SK-N-SH (cell line): ENCODE data around the gene ETAA1. TPM values are rescaled to one million over a fixed set of nuclear protein-coding genes. Genes with fewer than 3 reads are reported as not detected.

Source experiments
- CTCF ChIA-PET: fragments of 300-600, 350-600 bp; formaldehyde crosslinking; extraction: SDS; loops from one replicate; lab custom pipeline; 2021; lab: Yijun Ruan, JAX
- POLR2A ChIA-PET: fragments of 350-600 bp; sonication (Branson Sonifier 250); formaldehyde crosslinking; extraction: SDS; loops from one replicate; lab custom pipeline; 2020; ENCODE audit warnings: antibody characterized with exemption, inconsistent platforms; lab: Yijun Ruan, JAX
- DNase-seq: peaks from one replicate; pipeline ENCODE4 v3.0.0; 2012
- H2AFZ ChIP-seq: fragments of 200-600 bp; sonication (generic); 2 replicates; pipeline ENCODE4 v1.8.1; 2016; ENCODE audit warnings: antibody characterized with exemption, mild to moderate bottlenecking, low read depth
- H3F3A ChIP-seq: fragments of 200-600 bp; sonication (generic); replicated peaks from 2 replicates; pipeline ENCODE3; 2016; ENCODE audit warnings: antibody characterized with exemption, mild to moderate bottlenecking; ENCODE audit not compliant: insufficient read depth
- H3K27ac ChIP-seq, 2 experiments: fragments of 200-500 bp in 1 of 2; fragments of 200-600 bp in 1 of 2; sonication (Bioruptor generic) in 1 of 2; sonication (generic), shearing (Covaris generic) in 1 of 2; 2 replicates each; pipeline versions ENCODE4 v1.5.1 to v1.6.1; 2014 to 2016; ENCODE audit warnings: low read depth in 2 of 2, inconsistent platforms in 1 of 2, low read length in 1 of 2, mild to moderate bottlenecking in 1 of 2, mixed read lengths in 1 of 2
- H3K27me3 ChIP-seq: fragments of 200-600 bp; sonication (generic), shearing (Covaris generic); 2 replicates; pipeline ENCODE4 v1.6.1; 2016; ENCODE audit warnings: mixed run types; ENCODE audit not compliant: insufficient read depth
- H3K36me3 ChIP-seq, 2 experiments: fragments of 200-500 bp in 1 of 2; fragments of 200-600 bp in 1 of 2; sonication (Bioruptor generic) in 1 of 2; sonication (generic) in 1 of 2; replicated peaks in 1 of 2; 2 replicates each; pipeline versions ENCODE3 to v1.5.1; 2014 to 2016; ENCODE audit warnings: low read length in 1 of 2, mild to moderate bottlenecking in 1 of 2; ENCODE audit not compliant: insufficient read depth in 2 of 2, control insufficient read depth in 1 of 2
- H3K4me1 ChIP-seq, 2 experiments: fragments of 200-500 bp in 1 of 2; fragments of 200-600 bp in 1 of 2; sonication (Bioruptor generic) in 1 of 2; sonication (generic), shearing (Covaris generic) in 1 of 2; 2 replicates each; pipeline versions ENCODE4 v1.5.1 to v1.6.1; 2014 to 2016; ENCODE audit warnings: low read depth in 1 of 2, low read length in 1 of 2, mixed run types in 1 of 2; ENCODE audit not compliant: insufficient read depth in 2 of 2, control insufficient read depth in 1 of 2
- H3K4me2 ChIP-seq: fragments of 200-600 bp; sonication (generic), shearing (Covaris generic); 2 replicates; pipeline ENCODE4 v1.6.1; 2017; ENCODE audit warnings: mixed run types
- H3K4me3 ChIP-seq, 2 experiments: fragments of 200-500 bp in 1 of 2; fragments of 200-600 bp in 1 of 2; sonication (Bioruptor generic) in 1 of 2; sonication (generic), shearing (Covaris generic) in 1 of 2; 2 replicates each; pipeline versions ENCODE4 v1.5.1 to v1.8.1; 2014 to 2016; ENCODE audit warnings: low read depth in 2 of 2, inconsistent platforms in 1 of 2, low read length in 1 of 2, mild to moderate bottlenecking in 1 of 2, mixed read lengths in 1 of 2, moderate library complexity in 1 of 2
- H3K79me2 ChIP-seq: fragments of 200-600 bp; sonication (generic); 2 replicates; pipeline ENCODE4 v1.8.1; 2017; ENCODE audit warnings: mild to moderate bottlenecking; ENCODE audit not compliant: insufficient read depth
- H3K9ac ChIP-seq: fragments of 200-600 bp; sonication (generic); 2 replicates; pipeline ENCODE4 v1.6.1; 2017; ENCODE audit warnings: mixed run types
- H3K9me2 ChIP-seq: fragments of 200-600 bp; sonication (generic); 2 replicates; pipeline ENCODE4 v1.6.1; 2017; ENCODE audit warnings: mixed run types
- H3K9me3 ChIP-seq: fragments of 200-600 bp; sonication (generic); 2 replicates; pipeline ENCODE4 v1.6.1; 2017; ENCODE audit warnings: mixed run types, mild to moderate bottlenecking, moderate library complexity
- H4K20me1 ChIP-seq: fragments of 200-600 bp; sonication (generic); 2 replicates; pipeline ENCODE4 v1.6.1; 2017; ENCODE audit warnings: mild to moderate bottlenecking, mixed run types; ENCODE audit not compliant: insufficient read depth
- EP300 ChIP-seq, 2 experiments: IDR thresholded peaks; 2 replicates each; pipeline versions ENCODE4 v1.4.0 to v1.6.1; 2012; ENCODE audit warnings: borderline replicate concordance in 1 of 2, low read depth in 1 of 2, low read length in 1 of 2
- FOXJ3 ChIP-seq: sonication (generic); formaldehyde crosslinking; IDR thresholded peaks from 2 replicates; pipeline ENCODE4 v1.5.1; 2020; ENCODE audit warnings: mild to moderate bottlenecking, missing genetic modification reagents
- GABPA ChIP-seq: IDR thresholded peaks from 2 replicates; pipeline ENCODE4 v1.4.0; 2012; ENCODE audit warnings: low read depth, mild to moderate bottlenecking
- GATA2 ChIP-seq: sonication (generic); formaldehyde crosslinking; IDR thresholded peaks from 2 replicates; pipeline ENCODE4 v1.5.0; 2020; ENCODE audit warnings: mild to moderate bottlenecking, missing genetic modification reagents
- IRF3 ChIP-seq: fragments of 150-350 bp; IDR thresholded peaks from 2 replicates; pipeline ENCODE4 v1.6.1; 2016; ENCODE audit warnings: mild to moderate bottlenecking, low read depth, low read length
- POLR2AphosphoS5 ChIP-seq: IDR thresholded peaks from 2 replicates; pipeline ENCODE4 v1.6.1; 2012; ENCODE audit warnings: low read depth, low read length
- RCOR1 ChIP-seq: fragments of 150-350 bp; IDR thresholded peaks from 2 replicates; pipeline ENCODE4 v1.6.1; 2017; ENCODE audit warnings: antibody characterized with exemption, low read length
- RFX5 ChIP-seq: IDR thresholded peaks from 2 replicates; pipeline ENCODE4 v1.6.1; 2012; ENCODE audit warnings: mild to moderate bottlenecking, improper control_type of control experiment, low read length
- RXRA ChIP-seq: IDR thresholded peaks from 2 replicates; pipeline ENCODE4 v1.4.0; 2012; ENCODE audit warnings: low read depth, mild to moderate bottlenecking, borderline replicate concordance
- SMC3 ChIP-seq: IDR thresholded peaks from 2 replicates; pipeline ENCODE4 v1.6.1; 2012; ENCODE audit warnings: low read depth, low read length, improper control_type of control experiment
- USF1 ChIP-seq: IDR thresholded peaks from 2 replicates; pipeline ENCODE4 v1.4.0; 2012; ENCODE audit warnings: low read depth, borderline replicate concordance
- YY1 ChIP-seq: IDR thresholded peaks from 2 replicates; pipeline ENCODE4 v1.4.0; 2012; ENCODE audit warnings: low read depth, mild to moderate bottlenecking
- WGBS: methylation state at CpG from one replicate; pipeline ENCODE4 v1.1.6; 2017; ENCODE audit warnings: low lambda C conversion rate; 5-methylcytosine and 5-hydroxymethylcytosine counted together
- polyA plus RNA-seq, 3 experiments: library from polyadenylated mRNA; depleted of rRNA; stranded (reverse); fragments of >200 nt; gene quantifications; 2 replicates each; pipeline ENCODE4 v1.2.3, GENCODE V29; 2012
- TF ChIP-seq, protein P1 (sequence below): fragments of 150-350 bp; IDR thresholded peaks from 2 replicates; pipeline ENCODE4 v1.6.1; 2017; ENCODE audit warnings: antibody characterized with exemption, low read length, low read depth, borderline replicate concordance

The ETAA1 gene
- polyA plus RNA-seq, 1 of the 3 experiments (the other 2 are of a cell fraction) = 6.8 TPM

GRCh38 chr2:67384123-67384822 is 12.9 kb upstream of the ETAA1 start:
- no peaks in the 10 kb centered on the region for H3K9me2 ChIP-seq
- 48% methylated on average over 3 of the region's 3 CpGs for WGBS

DNA sequence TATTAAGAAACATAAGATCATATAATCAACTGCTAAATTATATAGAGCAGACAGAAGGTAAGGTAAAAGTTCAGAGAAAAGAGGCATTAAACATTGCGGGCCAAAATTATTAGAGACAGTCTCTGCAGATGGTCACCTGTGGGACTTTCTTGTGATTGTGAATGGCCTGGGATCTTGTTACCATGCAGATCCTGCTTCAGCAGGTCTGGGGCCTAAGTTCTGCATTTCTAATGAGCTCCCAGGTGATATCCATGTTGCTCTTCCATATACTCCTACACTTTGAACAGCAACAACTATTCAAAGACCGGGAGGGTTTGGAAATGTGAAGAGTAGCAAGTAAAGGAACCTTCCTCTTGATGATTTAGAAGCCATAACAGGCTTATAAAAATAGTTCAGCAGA is 8.5 kb upstream of the ETAA1 start:
- Histone ChIP-seq H3K36me3 (no peaks in the 10 kb centered on the region), H3K79me2 (no peaks in the 10 kb centered on the region), H3K27me3 (no peaks in the 10 kb centered on the region), H3K9me2 (no peaks in the 10 kb centered on the region), H4K20me1 (no peaks in the 10 kb centered on the region), H3K27ac (peak overlapping the region; percentile 76 to 92), H3K4me2 (peak overlapping the region; percentile 47; the same call in 1 of the 2 replicates), H2AFZ (peak overlapping the region; percentile 84), H3F3A (peaks cover 16% of the 10 kb centered on the region), H3K4me3 (no peak overlapping the region), H3K9ac (no peak overlapping the region), H3K4me1 (peaks cover 15 to 29% of the 10 kb centered on the region in 2 experiments; a peak in 3 of 4 replicates), H3K9me3 (no peaks in the 10 kb centered on the region)
- ChIA-PET CTCF (no interaction called here), POLR2A (no interaction called here)
- WGBS = 94% methylated on average over 2 of the region's 2 CpGs
- DNase-seq = no peak
- TF ChIP-seq GATA2 (no peak), EP300 (IDR thresholded peaks at IDR 0.05; ENCODE audit: borderline replicate concordance in 1 of 2, low read depth in 1 of 2, low read length in 1 of 2) (no peak), GABPA (no peak), POLR2AphosphoS5 (no peak)

More at GRCh38 chr2:67384123-67384822, 12.9 kb upstream of the ETAA1 start:
- H3K27ac ChIP-seq = no peak overlapping the region
- no peak overlapping the region for H3K9ac ChIP-seq
- no peak for DNase-seq
- POLR2A ChIA-PET = no interaction called here
- H3K4me2 ChIP-seq = no peak overlapping the region
- H3K4me1 ChIP-seq = peaks cover 3 to 8% of the 10 kb centered on the region in 2 experiments; a peak in 3 of 4 replicates
- H3K79me2 ChIP-seq = no peaks in the 10 kb centered on the region
- no peak overlapping the region for H2AFZ ChIP-seq
- no peaks in the 10 kb centered on the region for H3K27me3 ChIP-seq
- H3K36me3 ChIP-seq = no peaks in the 10 kb centered on the region
- CTCF ChIA-PET = no interaction called here
- no peaks in the 10 kb centered on the region for H3K9me3 ChIP-seq
- no peak overlapping the region for H3K4me3 ChIP-seq
- H4K20me1 ChIP-seq = no peaks in the 10 kb centered on the region
- peaks cover 9% of the 10 kb centered on the region for H3F3A ChIP-seq
- TF ChIP-seq YY1 (no peak), USF1 (no peak), RFX5 (no peak), FOXJ3 (no peak), IRF3 (no peak), RXRA (no peak), RCOR1 (no peak), SMC3 (no peak)
- TF ChIP-seq, protein P1, sequence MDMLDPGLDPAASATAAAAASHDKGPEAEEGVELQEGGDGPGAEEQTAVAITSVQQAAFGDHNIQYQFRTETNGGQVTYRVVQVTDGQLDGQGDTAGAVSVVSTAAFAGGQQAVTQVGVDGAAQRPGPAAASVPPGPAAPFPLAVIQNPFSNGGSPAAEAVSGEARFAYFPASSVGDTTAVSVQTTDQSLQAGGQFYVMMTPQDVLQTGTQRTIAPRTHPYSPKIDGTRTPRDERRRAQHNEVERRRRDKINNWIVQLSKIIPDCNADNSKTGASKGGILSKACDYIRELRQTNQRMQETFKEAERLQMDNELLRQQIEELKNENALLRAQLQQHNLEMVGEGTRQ = no peak
